Liver (tissue), 3 donors: Measurements from ENCODE around the gene C3orf70.

Source experiments
- GABPA ChIP-seq, 2 donors: IDR thresholded peaks in 1 of 2; conservative IDR thresholded peaks in 1 of 2; 2 replicates each; pipeline ENCODE4 v1.6.1; 2016; ENCODE audit warnings: antibody characterized with exemption in 2 of 2, mild to moderate bottlenecking in 1 of 2, moderate library complexity in 1 of 2
- NR2F2 ChIP-seq: IDR thresholded peaks from 2 replicates; pipeline ENCODE4 v1.6.1; 2016; ENCODE audit warnings: antibody characterized with exemption
- RAD21 ChIP-seq, 2 donors: IDR thresholded peaks; 2 replicates each; pipeline ENCODE4 v1.6.1; 2016; ENCODE audit warnings: antibody characterized with exemption in 2 of 2, mild to moderate bottlenecking in 2 of 2
- REST ChIP-seq: IDR thresholded peaks from 2 replicates; pipeline ENCODE4 v1.6.1; 2016; ENCODE audit warnings: antibody characterized with exemption, mild to moderate bottlenecking
- SP1 ChIP-seq: IDR thresholded peaks from 2 replicates; pipeline ENCODE4 v1.6.1; 2018; ENCODE audit warnings: antibody characterized with exemption, mild to moderate bottlenecking
- TAF1 ChIP-seq: conservative IDR thresholded peaks from 2 replicates; pipeline ENCODE4 v1.6.1; 2016; ENCODE audit warnings: antibody characterized with exemption, mild to moderate bottlenecking
- ZBTB33 ChIP-seq: IDR thresholded peaks from 2 replicates; pipeline ENCODE4 v1.6.1; 2016; ENCODE audit warnings: antibody characterized with exemption
- TF ChIP-seq, protein P1 (sequence below): fragments of 150-350 bp; IDR thresholded peaks from 2 replicates; pipeline ENCODE4 v1.5.1; 2017; ENCODE audit warnings: improper control_type of control experiment, low read depth, low read length; ENCODE audit not compliant: missing input control
- donor health status: healthy.
- donor health status: healthy.

- TF ChIP-seq, protein P1, sequence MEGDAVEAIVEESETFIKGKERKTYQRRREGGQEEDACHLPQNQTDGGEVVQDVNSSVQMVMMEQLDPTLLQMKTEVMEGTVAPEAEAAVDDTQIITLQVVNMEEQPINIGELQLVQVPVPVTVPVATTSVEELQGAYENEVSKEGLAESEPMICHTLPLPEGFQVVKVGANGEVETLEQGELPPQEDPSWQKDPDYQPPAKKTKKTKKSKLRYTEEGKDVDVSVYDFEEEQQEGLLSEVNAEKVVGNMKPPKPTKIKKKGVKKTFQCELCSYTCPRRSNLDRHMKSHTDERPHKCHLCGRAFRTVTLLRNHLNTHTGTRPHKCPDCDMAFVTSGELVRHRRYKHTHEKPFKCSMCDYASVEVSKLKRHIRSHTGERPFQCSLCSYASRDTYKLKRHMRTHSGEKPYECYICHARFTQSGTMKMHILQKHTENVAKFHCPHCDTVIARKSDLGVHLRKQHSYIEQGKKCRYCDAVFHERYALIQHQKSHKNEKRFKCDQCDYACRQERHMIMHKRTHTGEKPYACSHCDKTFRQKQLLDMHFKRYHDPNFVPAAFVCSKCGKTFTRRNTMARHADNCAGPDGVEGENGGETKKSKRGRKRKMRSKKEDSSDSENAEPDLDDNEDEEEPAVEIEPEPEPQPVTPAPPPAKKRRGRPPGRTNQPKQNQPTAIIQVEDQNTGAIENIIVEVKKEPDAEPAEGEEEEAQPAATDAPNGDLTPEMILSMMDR: no peak
- TF ChIP-seq GABPA (IDR thresholded peaks at IDR 0.05 in 1 of 2, conservative IDR thresholded peaks at IDR 0.05 in 1 of 2) (no peak), ZBTB33 (no peak), TAF1 (no peak), REST (no peak), NR2F2 (no peak), SP1 (no peak), RAD21 (IDR thresholded peaks at IDR 0.05) (no peak)
These were observed 40.7 kb downstream of the C3orf70 start for GRCh38 chr3:185112186-185112585.
